OCI-LY1 (cell line): ENCODE data around the gene COL11A2.

ENCODE experiments used
- H2AFZ ChIP-seq: fragments of 200-600 bp; sonication (generic), shearing (Covaris generic); 2 replicates; pipeline ENCODE4 v1.6.0; 2014; ENCODE audit warnings: antibody characterized with exemption, mild to moderate bottlenecking, low read length
- H3F3A ChIP-seq: fragments of 200-600 bp; sonication (generic), shearing (Covaris generic); 2 replicates; pipeline ENCODE4 v1.6.0; 2014; ENCODE audit warnings: mild to moderate bottlenecking, antibody characterized with exemption, low read length, moderate library complexity; ENCODE audit not compliant: insufficient read depth
- H3K27ac ChIP-seq: fragments of 200-600 bp; sonication (generic); 2 replicates; pipeline ENCODE4 v1.5.1; 2014; ENCODE audit warnings: low read length, mixed run types, mild to moderate bottlenecking, low read depth; ENCODE audit not compliant: poor library complexity, severe bottlenecking
- H3K27me3 ChIP-seq: fragments of 200-600 bp; sonication (generic); 2 replicates; pipeline ENCODE4 v1.6.0; 2014; ENCODE audit warnings: antibody characterized with exemption, mild to moderate bottlenecking, low read length, moderate library complexity; ENCODE audit not compliant: insufficient read depth
- H3K36me3 ChIP-seq: fragments of 200-600 bp; sonication (generic); 2 replicates; pipeline ENCODE4 v1.6.1; 2014; ENCODE audit warnings: mild to moderate bottlenecking, antibody characterized with exemption, low read length, moderate library complexity, mixed read lengths; ENCODE audit not compliant: insufficient read depth
- H3K4me1 ChIP-seq: fragments of 200-600 bp; sonication (generic); 2 replicates; pipeline ENCODE4 v1.5.1; 2014; ENCODE audit warnings: mild to moderate bottlenecking, low read length, moderate library complexity; ENCODE audit not compliant: insufficient read depth, severe bottlenecking
- H3K4me2 ChIP-seq: fragments of 200-600 bp; sonication (generic), shearing (Covaris generic); 2 replicates; pipeline ENCODE4 v1.6.1; 2014; ENCODE audit warnings: low read length
- H3K4me3 ChIP-seq: fragments of 200-600 bp; sonication (generic); 2 replicates; pipeline ENCODE4 v1.5.1; 2014; ENCODE audit warnings: low read length, low read depth, mild to moderate bottlenecking, mixed read lengths; ENCODE audit not compliant: poor library complexity, severe bottlenecking
- H3K79me2 ChIP-seq: fragments of 200-600 bp; shearing (Covaris generic); 2 replicates; pipeline ENCODE4 v1.6.1; 2016; ENCODE audit warnings: mixed run types, low read length, mixed read lengths; ENCODE audit not compliant: insufficient read depth
- H3K9ac ChIP-seq: fragments of 200-600 bp; sonication (generic), shearing (Covaris generic); 2 replicates; pipeline ENCODE4 v1.6.1; 2014; ENCODE audit warnings: mild to moderate bottlenecking, low read length, mixed read lengths
- H3K9me2 ChIP-seq: fragments of 200-600 bp; sonication (generic), shearing (Covaris generic); 2 replicates; pipeline ENCODE4 v1.6.1; 2014; ENCODE audit warnings: low read depth, mild to moderate bottlenecking, low read length, mixed read lengths
- H3K9me3 ChIP-seq: fragments of 200-600 bp; shearing (Covaris generic); 2 replicates; pipeline ENCODE4 v1.6.1; 2014; ENCODE audit warnings: low read length, mixed read lengths
- H4K20me1 ChIP-seq: fragments of 200-600 bp; sonication (generic), shearing (Covaris generic); 2 replicates; pipeline ENCODE4 v1.6.0; 2016; ENCODE audit warnings: mild to moderate bottlenecking, low read length; ENCODE audit not compliant: insufficient read depth
- CTCF ChIP-seq: fragments of 200-600 bp; sonication (generic), shearing (Covaris generic); IDR thresholded peaks from 2 replicates; pipeline ENCODE4 v1.5.1; 2017; ENCODE audit warnings: mild to moderate bottlenecking, antibody characterized with exemption, low read length, moderate library complexity, mixed read lengths
- EZH2 ChIP-seq: fragments of 200-600 bp; sonication (generic), shearing (Covaris generic); IDR thresholded peaks from 2 replicates; pipeline ENCODE4 v1.8.0; 2017; ENCODE audit warnings: borderline replicate concordance, mixed run types, mild to moderate bottlenecking, antibody characterized with exemption, low read length, moderate library complexity, mixed read lengths

COL11A2 gene

GRCh38 chr6:33191383-33192104, 723 bp downstream of the COL11A2 start:
- Histone ChIP-seq H3K4me3 (no peak overlapping the region), H3K9me3 (no peaks in the 10 kb centered on the region), H3K27me3 (peaks cover 13% of the 10 kb centered on the region)

GRCh38 chr6:33190504-33191107, 1.7 kb downstream of the COL11A2 start:
- Histone ChIP-seq H4K20me1 (no peaks in the 10 kb centered on the region), H3K9ac (no peak overlapping the region), H3K36me3 (peaks cover 22% of the 10 kb centered on the region), H3K4me1 (peaks cover 10% of the 10 kb centered on the region), H3K27me3 (peaks cover 13% of the 10 kb centered on the region), H3F3A (no peaks in the 10 kb centered on the region), H3K79me2 (no peaks in the 10 kb centered on the region), H2AFZ (no peak overlapping the region), H3K4me2 (no peak overlapping the region), H3K27ac (no peak overlapping the region), H3K9me2 (no peaks in the 10 kb centered on the region), H3K9me3 (no peaks in the 10 kb centered on the region), H3K4me3 (no peak overlapping the region)
- TF ChIP-seq CTCF (no peak), EZH2 (no peak)

More at GRCh38 chr6:33191383-33192104, 723 bp downstream of the COL11A2 start:
- Histone ChIP-seq H4K20me1 (no peaks in the 10 kb centered on the region), H3K4me2 (no peak overlapping the region), H3K9me2 (no peaks in the 10 kb centered on the region), H3K4me1 (peaks cover 10% of the 10 kb centered on the region), H2AFZ (no peak overlapping the region), H3K79me2 (no peaks in the 10 kb centered on the region), H3K9ac (no peak overlapping the region), H3F3A (no peaks in the 10 kb centered on the region), H3K27ac (no peak overlapping the region), H3K36me3 (peaks cover 30% of the 10 kb centered on the region)
- no peak for TF ChIP-seq CTCF
- no peak for TF ChIP-seq EZH2

- no peaks in the 10 kb centered on the region for H3K9me3 ChIP-seq
- H3K9me2 ChIP-seq: no peaks in the 10 kb centered on the region
- no peaks in the 10 kb centered on the region for H3K79me2 ChIP-seq
- H4K20me1 ChIP-seq: no peaks in the 10 kb centered on the region
- no peak overlapping the region for H2AFZ ChIP-seq
- peaks cover 13% of the 10 kb centered on the region for H3K27me3 ChIP-seq
- H3K4me3 ChIP-seq: no peak overlapping the region
- peaks cover 15% of the 10 kb centered on the region for H3K36me3 ChIP-seq
- H3K9ac ChIP-seq: no peak overlapping the region
- TF ChIP-seq CTCF: no peak
- no peak for TF ChIP-seq EZH2
- no peaks in the 10 kb centered on the region for H3F3A ChIP-seq
- peaks cover 10% of the 10 kb centered on the region for H3K4me1 ChIP-seq
- no peak overlapping the region for H3K4me2 ChIP-seq
- no peak overlapping the region for H3K27ac ChIP-seq
These were observed 2.4 kb downstream of the COL11A2 start for GRCh38 chr6:33189625-33190448.
